SK-N-MC (cell line): ENCODE results near the gene NMBR.

ENCODE experiments used
- EZH2 ChIP-seq: fragments of 200-600 bp; sonication (generic); IDR thresholded peaks from one replicate; pipeline ENCODE4 v1.6.1; 2017; ENCODE audit warnings: antibody characterized with exemption
- FOXP2 ChIP-seq: optimal IDR thresholded peaks from 2 replicates; pipeline ENCODE3; 2011; ENCODE audit warnings: mild to moderate bottlenecking, moderate library complexity; ENCODE audit not compliant: insufficient read depth; ENCODE audit errors: extremely low read length, control extremely low read depth
- POLR2AphosphoS5 ChIP-seq: IDR thresholded peaks from 2 replicates; pipeline ENCODE4 v1.6.1; 2012; ENCODE audit warnings: mild to moderate bottlenecking, low read depth, low read length, borderline replicate concordance

DNA sequence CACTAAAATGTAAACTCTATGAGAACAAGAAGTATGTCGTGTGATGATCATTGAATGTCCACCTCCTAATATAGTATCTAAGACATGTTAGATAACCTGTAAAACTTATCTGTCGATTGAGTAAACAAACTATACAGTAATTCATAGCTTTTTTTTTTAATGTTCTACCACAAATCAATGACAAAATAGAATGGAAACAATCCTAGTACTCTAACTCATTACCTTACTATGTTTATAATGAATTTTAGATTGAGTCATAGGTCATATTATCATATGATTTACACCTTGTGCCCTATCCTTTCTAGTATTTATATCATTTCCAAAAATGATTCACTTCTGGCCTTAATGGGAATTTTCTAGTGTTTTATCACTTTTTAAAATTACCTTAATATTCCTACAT, 6.3 kb upstream of the NMBR start:
- TF ChIP-seq EZH2 (no peak), POLR2AphosphoS5 (no peak), FOXP2 (no peak)
